ENCODE results near the gene ELP2.
A peak's percentile ranks its signal among the peaks of the same experiment; 100 is the strongest.

Gene ELP2

DNA sequence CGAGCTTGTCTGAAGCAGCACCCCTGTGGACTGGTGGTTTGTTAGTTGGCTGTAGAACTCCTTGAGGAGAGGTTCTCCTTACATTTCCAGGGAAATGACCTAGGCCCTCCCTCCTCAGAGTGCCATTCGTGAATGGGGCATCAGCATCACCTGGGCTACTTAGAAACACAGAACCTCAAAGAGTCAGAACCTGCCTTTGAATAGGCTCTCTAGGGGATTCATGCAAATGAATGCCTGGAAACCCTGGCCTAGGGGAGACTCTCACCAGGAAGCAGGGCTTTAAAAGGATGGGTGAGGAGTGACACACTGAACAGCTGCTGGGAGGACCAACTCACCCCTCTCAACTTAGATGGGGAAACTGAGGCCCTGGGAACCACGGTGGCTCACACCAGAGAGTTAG is 55.5 kb downstream of the ELP2 start:
- TF ChIP-seq, protein P1, sequence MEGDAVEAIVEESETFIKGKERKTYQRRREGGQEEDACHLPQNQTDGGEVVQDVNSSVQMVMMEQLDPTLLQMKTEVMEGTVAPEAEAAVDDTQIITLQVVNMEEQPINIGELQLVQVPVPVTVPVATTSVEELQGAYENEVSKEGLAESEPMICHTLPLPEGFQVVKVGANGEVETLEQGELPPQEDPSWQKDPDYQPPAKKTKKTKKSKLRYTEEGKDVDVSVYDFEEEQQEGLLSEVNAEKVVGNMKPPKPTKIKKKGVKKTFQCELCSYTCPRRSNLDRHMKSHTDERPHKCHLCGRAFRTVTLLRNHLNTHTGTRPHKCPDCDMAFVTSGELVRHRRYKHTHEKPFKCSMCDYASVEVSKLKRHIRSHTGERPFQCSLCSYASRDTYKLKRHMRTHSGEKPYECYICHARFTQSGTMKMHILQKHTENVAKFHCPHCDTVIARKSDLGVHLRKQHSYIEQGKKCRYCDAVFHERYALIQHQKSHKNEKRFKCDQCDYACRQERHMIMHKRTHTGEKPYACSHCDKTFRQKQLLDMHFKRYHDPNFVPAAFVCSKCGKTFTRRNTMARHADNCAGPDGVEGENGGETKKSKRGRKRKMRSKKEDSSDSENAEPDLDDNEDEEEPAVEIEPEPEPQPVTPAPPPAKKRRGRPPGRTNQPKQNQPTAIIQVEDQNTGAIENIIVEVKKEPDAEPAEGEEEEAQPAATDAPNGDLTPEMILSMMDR (IDR thresholded peaks at IDR 0.05; ENCODE audit: control extremely low read depth, extremely low read depth, low read depth, missing control alignments): no peak
- ChIA-PET POLR2A (interaction anchor here (0.6 kb wide), 1 partner anchor 698 kb away, joined by 7 read pairs; no protein-coding TSS in a partner anchor), CTCF (no interaction called here)
- DNase-seq (ENCODE audit: extremely low spot score): no peak

- DNase-seq (ENCODE audit: extremely low spot score): no peak
- POLR2A ChIA-PET: interaction anchor here (0.5 kb wide), 1 partner anchor 38 kb away, joined by 3 read pairs; no protein-coding TSS in a partner anchor
- TF ChIP-seq, protein P1 (IDR thresholded peaks at IDR 0.05; ENCODE audit: control extremely low read depth, extremely low read depth, low read depth, missing control alignments): no peak
- CTCF ChIA-PET: no interaction called here
Observed at GRCh38 chr18:36185901-36186460, 56.3 kb downstream of the ELP2 start.

DNA sequence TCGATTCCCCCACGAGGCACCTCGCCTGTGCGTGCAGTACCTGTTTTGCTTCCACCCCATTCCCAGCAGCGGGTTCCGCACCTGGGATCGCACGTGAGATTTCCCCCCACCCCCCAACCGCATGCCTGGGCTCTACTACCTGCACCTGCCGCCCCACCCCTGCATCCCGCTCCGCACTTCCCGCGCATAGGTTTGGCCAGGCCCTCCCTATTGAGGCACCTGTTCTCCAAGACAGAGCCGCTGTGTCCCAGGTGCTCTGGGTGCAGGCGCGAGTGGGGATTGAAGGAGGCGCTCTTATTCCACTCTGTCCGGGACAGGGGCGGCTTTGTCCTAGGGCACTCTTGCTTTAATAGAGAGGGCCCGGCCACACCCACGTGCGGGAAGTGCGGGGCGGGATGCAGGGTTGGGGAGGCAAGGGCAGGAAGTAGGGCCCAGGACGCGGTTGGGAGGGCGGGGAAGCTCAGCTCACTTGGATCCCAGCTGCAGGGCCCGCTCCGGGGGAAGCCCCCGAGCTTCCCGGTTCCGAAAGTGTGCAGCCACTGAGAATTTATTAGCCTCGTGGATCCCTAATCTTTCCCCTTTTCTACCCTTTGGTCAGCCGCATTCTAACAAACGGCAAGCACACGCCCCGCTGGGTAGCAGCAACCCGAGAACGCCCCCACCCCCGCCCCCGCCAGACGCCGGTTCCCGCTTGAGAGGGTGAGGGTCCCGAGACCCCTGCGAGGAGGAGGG is 56.9 kb downstream of the ELP2 start:
- peak; percentile 44 for DNase-seq (ENCODE audit: extremely low spot score)
- POLR2A ChIA-PET: no interaction called here
- TF ChIP-seq, protein P1 (IDR thresholded peaks at IDR 0.05; ENCODE audit: control extremely low read depth, extremely low read depth, low read depth, missing control alignments): no peak
- CTCF ChIA-PET: interaction anchor here (1.2 kb wide), 1 partner anchor 32 kb away, joined by 3 read pairs; no protein-coding TSS in a partner anchor

DNA sequence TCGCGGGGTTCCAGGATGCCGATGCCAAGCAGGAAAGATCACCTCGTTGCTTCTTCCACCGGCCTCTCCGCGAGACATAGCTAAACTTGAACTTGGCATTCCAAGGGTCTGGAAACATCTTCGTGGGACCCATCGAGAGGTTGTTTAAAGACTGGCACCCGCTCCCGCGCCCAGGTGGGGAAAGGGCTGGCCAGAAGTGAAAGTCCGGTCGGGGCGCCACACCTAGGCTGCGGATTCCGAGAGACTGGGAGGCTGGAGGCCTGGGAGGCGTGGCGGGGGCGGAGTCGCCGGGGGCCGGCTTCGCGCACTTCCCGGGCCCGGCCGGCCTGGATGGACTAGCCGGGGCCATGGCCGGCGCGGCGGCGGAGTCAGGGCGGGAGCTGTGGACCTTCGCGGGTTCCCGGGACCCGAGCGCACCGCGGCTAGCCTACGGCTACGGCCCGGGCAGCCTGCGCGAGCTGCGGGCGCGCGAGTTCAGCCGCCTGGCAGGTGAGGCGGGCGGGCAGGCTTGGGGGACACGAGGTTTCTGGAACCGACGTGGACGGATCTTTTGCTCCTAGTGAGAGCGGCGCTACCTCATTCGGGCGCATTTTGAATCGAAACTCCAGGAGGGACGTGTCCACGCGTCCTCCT is 57.6 kb downstream of the ELP2 start, which contains the start of gene MOCOS:
TSS of gene MOCOS (plus strand) at position 305 of the 633 bp plus-strand sequence. CDS start at position 348, 43 bp downstream.
- DNase-seq (ENCODE audit: extremely low spot score): peak; percentile 83
- CTCF ChIA-PET: interaction anchor here (0.7 to 1.2 kb wide), 3 partner anchors 31 to 97 kb away, joined by 3 read pairs; no protein-coding TSS in a partner anchor
- TF ChIP-seq, protein P1 (IDR thresholded peaks at IDR 0.05; ENCODE audit: control extremely low read depth, extremely low read depth, low read depth, missing control alignments): no peak
- POLR2A ChIA-PET: no interaction called here

GRCh38 chr18:36187826-36188721 is 58.4 kb downstream of the ELP2 start:
- ChIA-PET POLR2A (no interaction called here), CTCF (interaction anchor here (0.7 to 1.4 kb wide), 5 partner anchors 18 to 96 kb away, joined by 3 to 4 read pairs (median 3); no protein-coding TSS in a partner anchor)
- TF ChIP-seq, protein P1 (IDR thresholded peaks at IDR 0.05; ENCODE audit: control extremely low read depth, extremely low read depth, low read depth, missing control alignments): no peak
- no peak for DNase-seq (ENCODE audit: extremely low spot score)
